ENCODE measurements around the gene NACC1. TPM values are rescaled to one million over a fixed set of nuclear protein-coding genes. Genes with fewer than 3 reads are reported as not detected.

NACC1 gene
- total RNA-seq, 1 experiment from 2014 or later = 133 TPM

Other genes starting within 250 kb of the NACC1 start
- gene DNASE2, start 236.8 kb upstream of the NACC1 start, total RNA-seq (2014; rRNA removed; shearing (Covaris generic)) = 20.9 and 27.6 TPM in 2 replicates
- gene KLF1, start 231.1 kb upstream of the NACC1 start, total RNA-seq (2014; rRNA removed; shearing (Covaris generic)) = not detected in 2 replicates
- gene GCDH, start 227.1 kb upstream of the NACC1 start, total RNA-seq (2014; rRNA removed; shearing (Covaris generic)) = 24.6 and 27.2 TPM in 2 replicates
- not detected in 2 replicates for gene SYCE2, start 199.0 kb upstream of the NACC1 start, total RNA-seq (2014; rRNA removed; shearing (Covaris generic))
- gene FARSA, start 184.6 kb upstream of the NACC1 start, total RNA-seq (2014; rRNA removed; shearing (Covaris generic)) = 84.6 and 96.2 TPM in 2 replicates
- gene CALR, start 179.7 kb upstream of the NACC1 start, total RNA-seq (2014; rRNA removed; shearing (Covaris generic)) = 803 and 831 TPM in 2 replicates
- 217 TPM in 2 replicates for gene RAD23A, start 172.4 kb upstream of the NACC1 start, total RNA-seq (2014; rRNA removed; shearing (Covaris generic))
- gene GADD45GIP1, start 161.0 kb upstream of the NACC1 start, total RNA-seq (2014; rRNA removed; shearing (Covaris generic)) = 75.2 and 80.9 TPM in 2 replicates
- gene DAND5, start 148.7 kb upstream of the NACC1 start, total RNA-seq (2014; rRNA removed; shearing (Covaris generic)) = 0.31 TPM in 1 of 2 replicates, not detected in the other
- gene NFIX, start 122.8 kb upstream of the NACC1 start, total RNA-seq (2014; rRNA removed; shearing (Covaris generic)) = 22.4 and 32.3 TPM in 2 replicates
- gene LYL1, start 15.4 kb upstream of the NACC1 start, total RNA-seq (2014; rRNA removed; shearing (Covaris generic)) = 1.8 and 2.5 TPM in 2 replicates
- 52.8 and 59.8 TPM in 2 replicates for gene TRMT1, start 1.5 kb upstream of the NACC1 start, total RNA-seq (2014; rRNA removed; shearing (Covaris generic))
- gene STX10, start 32.1 kb downstream of the NACC1 start, total RNA-seq (2014; rRNA removed; shearing (Covaris generic)) = 86.0 and 102 TPM in 2 replicates
- 144 and 159 TPM in 2 replicates for gene IER2, start 32.1 kb downstream of the NACC1 start, total RNA-seq (2014; rRNA removed; shearing (Covaris generic))

Data from HT-29 (cell line).